Osteoblast (primary cell): Measurements from ENCODE around the gene TUBB2A. TPM values are rescaled to one million over a fixed set of nuclear protein-coding genes. Genes with fewer than 3 reads are reported as not detected.

Experiments
- DNase-seq: peaks from one replicate; pipeline ENCODE4 v3.0.0; 2011; ENCODE audit warnings: low spot score, mixed read lengths; ENCODE audit not compliant: insufficient read length; ENCODE audit errors: missing footprints
- H2AFZ ChIP-seq: 2 replicates; pipeline ENCODE4 v1.6.0; 2011; ENCODE audit warnings: mild to moderate bottlenecking, low read length
- H3K27ac ChIP-seq: 2 replicates; pipeline ENCODE4 v1.5.1; 2011; ENCODE audit warnings: mild to moderate bottlenecking, low read depth, low read length, moderate library complexity
- H3K27me3 ChIP-seq: 2 replicates; pipeline ENCODE4 v1.6.0; 2012; ENCODE audit warnings: mild to moderate bottlenecking, control low read depth, inconsistent platforms, low read length, moderate library complexity; ENCODE audit not compliant: insufficient read depth
- H3K36me3 ChIP-seq: 2 replicates; pipeline ENCODE4 v1.5.1; 2011; ENCODE audit warnings: mild to moderate bottlenecking, low read length, control low read depth, moderate library complexity; ENCODE audit not compliant: insufficient read depth
- H3K4me1 ChIP-seq: 2 replicates; pipeline ENCODE4 v1.5.1; 2011; ENCODE audit warnings: mild to moderate bottlenecking, low read length, control low read depth, moderate library complexity; ENCODE audit not compliant: insufficient read depth
- H3K4me2 ChIP-seq: 2 replicates; pipeline ENCODE4 v1.6.0; 2011; ENCODE audit warnings: mild to moderate bottlenecking, low read length; ENCODE audit not compliant: insufficient read depth
- H3K4me3 ChIP-seq: fragments of 200-600 bp; sonication (generic); 3 replicates; pipeline ENCODE4 v1.5.1; 2012; ENCODE audit warnings: mild to moderate bottlenecking, low read length, inconsistent platforms; ENCODE audit not compliant: insufficient read depth
- H3K79me2 ChIP-seq: 2 replicates; pipeline ENCODE4 v1.6.0; 2012; ENCODE audit warnings: mild to moderate bottlenecking, low read length, control low read depth, inconsistent platforms; ENCODE audit not compliant: insufficient read depth
- H3K9me3 ChIP-seq: 2 replicates; pipeline ENCODE4 v1.5.1; 2011; ENCODE audit warnings: low read depth, low read length, control low read depth
- H4K20me1 ChIP-seq: 2 replicates; pipeline ENCODE4 v1.6.0; 2012; ENCODE audit warnings: mild to moderate bottlenecking, low read length, control low read depth; ENCODE audit not compliant: insufficient read depth
- CTCF ChIP-seq: IDR thresholded peaks from 2 replicates; pipeline ENCODE4 v1.5.1; 2011; ENCODE audit warnings: mild to moderate bottlenecking, low read depth, low read length, moderate library complexity; ENCODE audit errors: extremely low read depth
- total RNA-seq: library from RNA; depleted of rRNA; stranded (reverse); fragments of >200 nt; gene quantifications from 2 replicates; pipeline ENCODE4 v1.2.3, GENCODE V29; 2012

The TUBB2A gene
- total RNA-seq, 1 donor, result 44.5 TPM

DNA sequence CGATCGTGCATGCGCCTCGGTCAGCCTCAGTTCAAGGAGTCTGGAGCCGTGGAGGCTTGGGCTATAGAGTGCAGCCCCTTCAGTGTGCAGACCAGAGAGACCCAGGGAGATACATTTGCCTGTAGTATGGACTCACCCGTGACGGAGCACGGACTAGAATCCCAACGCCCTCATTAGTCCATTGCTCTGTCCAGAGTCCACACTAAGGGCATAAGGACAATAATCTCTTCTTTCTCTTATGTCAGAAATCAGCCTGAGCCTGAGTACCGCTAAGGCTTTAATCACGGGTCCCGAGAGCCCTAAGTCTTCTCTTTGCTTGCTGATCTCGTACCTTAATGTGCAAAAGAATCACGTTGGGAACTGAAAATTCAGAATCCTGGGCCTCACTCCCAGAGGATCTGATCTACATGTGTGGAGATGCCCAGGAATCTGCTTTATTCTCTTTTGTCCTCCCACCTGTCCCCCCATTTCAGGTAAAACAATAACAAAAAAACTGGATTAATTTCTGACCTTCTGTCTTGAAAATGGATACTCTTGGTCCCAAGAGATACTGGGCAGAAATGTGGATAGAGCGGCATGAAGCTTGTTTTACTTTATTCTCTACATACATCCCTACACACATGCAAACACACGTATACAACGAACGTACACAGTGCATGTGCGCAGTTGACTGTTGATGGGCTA, 38.2 kb downstream of the TUBB2A start:
- H3K4me2 ChIP-seq, result peak overlapping the region; percentile 92
- H3K27ac ChIP-seq, result peak overlapping the region; percentile 79
- H3K79me2 ChIP-seq, result peaks cover 3% of the 10 kb centered on the region
- no peak for TF ChIP-seq CTCF
- no peak for DNase-seq
- no peaks in the 10 kb centered on the region for H3K9me3 ChIP-seq
- peak overlapping the region; percentile 96 for H2AFZ ChIP-seq
- peaks cover 11% of the 10 kb centered on the region for H3K4me1 ChIP-seq
- peak overlapping the region; percentile 96 for H3K4me3 ChIP-seq
- peaks cover 3% of the 10 kb centered on the region for H4K20me1 ChIP-seq
- H3K27me3 ChIP-seq, result no peaks in the 10 kb centered on the region
- H3K36me3 ChIP-seq, result peaks cover 6% of the 10 kb centered on the region

- peak within 1 kb of the TSS; percentile 92 for H3K4me2 ChIP-seq
- DNase-seq, result peak; percentile 99
- no peaks in the 10 kb centered on the region for H3K9me3 ChIP-seq
- H4K20me1 ChIP-seq, result peaks cover 3% of the 10 kb centered on the region
- H3K4me3 ChIP-seq, result peak within 1 kb of the TSS; percentile 96
- H3K79me2 ChIP-seq, result peaks cover 3% of the 10 kb centered on the region
- H3K4me1 ChIP-seq, result peaks cover 11% of the 10 kb centered on the region
- H2AFZ ChIP-seq, result peak within 1 kb of the TSS; percentile 96
- H3K27me3 ChIP-seq, result no peaks in the 10 kb centered on the region
- peak within 1 kb of the TSS; percentile 79 for H3K27ac ChIP-seq
- H3K36me3 ChIP-seq, result peaks cover 13% of the 10 kb centered on the region
- TF ChIP-seq CTCF, result no peak
Measured at GRCh38 chr6:3118353-3119039, 38.8 kb downstream of the TUBB2A start, which contains the start of gene BPHL. TSS of gene BPHL (plus strand) at chr6:3118711. CDS start at chr6:3118741, 30 bp downstream.

GRCh38 chr6:3117912-3118352, 39.4 kb downstream of the TUBB2A start:
- TF ChIP-seq CTCF, result no peak
- H3K27me3 ChIP-seq, result no peaks in the 10 kb centered on the region
- peaks cover 19% of the 10 kb centered on the region for H3K36me3 ChIP-seq
- peak overlapping the region; percentile 96 for H2AFZ ChIP-seq
- H3K79me2 ChIP-seq, result peaks cover 3% of the 10 kb centered on the region
- H3K9me3 ChIP-seq, result no peaks in the 10 kb centered on the region
- no peak for DNase-seq
- H3K4me1 ChIP-seq, result peaks cover 11% of the 10 kb centered on the region
- H4K20me1 ChIP-seq, result peaks cover 3% of the 10 kb centered on the region
- H3K4me3 ChIP-seq, result peak overlapping the region; percentile 96
- H3K4me2 ChIP-seq, result peak overlapping the region; percentile 92
- peak overlapping the region; percentile 79 for H3K27ac ChIP-seq

- H3K9me3 ChIP-seq, result no peaks in the 10 kb centered on the region
- peaks cover 46% of the 10 kb centered on the region for H3K36me3 ChIP-seq
- H3K79me2 ChIP-seq, result peaks cover 3% of the 10 kb centered on the region
- peaks cover 9% of the 10 kb centered on the region for H3K4me1 ChIP-seq
- no peaks in the 10 kb centered on the region for H4K20me1 ChIP-seq
- H3K4me2 ChIP-seq, result no peak overlapping the region
- H3K27me3 ChIP-seq, result no peaks in the 10 kb centered on the region
- no peak overlapping the region for H2AFZ ChIP-seq
- no peak overlapping the region for H3K4me3 ChIP-seq
- H3K27ac ChIP-seq, result no peak overlapping the region
- DNase-seq, result no peak
- TF ChIP-seq CTCF, result no peak
Measured at GRCh38 chr6:3114377-3114776, 43.0 kb downstream of the TUBB2A start.
